AG09309 (cell line): Measurements from ENCODE around the gene SMG6.

ENCODE experiments used
- DNase-seq: peaks from one replicate; pipeline ENCODE4 v3.0.0-alpha.2; 2010; ENCODE audit warnings: low read depth
- H3K4me3 ChIP-seq: 2 replicates; pipeline ENCODE4 v1.5.1; 2011; ENCODE audit warnings: mild to moderate bottlenecking, low read depth, low read length, moderate library complexity; ENCODE audit not compliant: control insufficient read depth
- TF ChIP-seq, protein P1 (sequence below): IDR thresholded peaks from 2 replicates; pipeline ENCODE4 v1.5.1; 2011; ENCODE audit warnings: mild to moderate bottlenecking, low read depth, low read length, inconsistent platforms; ENCODE audit not compliant: insufficient read depth, control insufficient read depth; ENCODE audit errors: missing control alignments

SMG6 gene

DNA sequence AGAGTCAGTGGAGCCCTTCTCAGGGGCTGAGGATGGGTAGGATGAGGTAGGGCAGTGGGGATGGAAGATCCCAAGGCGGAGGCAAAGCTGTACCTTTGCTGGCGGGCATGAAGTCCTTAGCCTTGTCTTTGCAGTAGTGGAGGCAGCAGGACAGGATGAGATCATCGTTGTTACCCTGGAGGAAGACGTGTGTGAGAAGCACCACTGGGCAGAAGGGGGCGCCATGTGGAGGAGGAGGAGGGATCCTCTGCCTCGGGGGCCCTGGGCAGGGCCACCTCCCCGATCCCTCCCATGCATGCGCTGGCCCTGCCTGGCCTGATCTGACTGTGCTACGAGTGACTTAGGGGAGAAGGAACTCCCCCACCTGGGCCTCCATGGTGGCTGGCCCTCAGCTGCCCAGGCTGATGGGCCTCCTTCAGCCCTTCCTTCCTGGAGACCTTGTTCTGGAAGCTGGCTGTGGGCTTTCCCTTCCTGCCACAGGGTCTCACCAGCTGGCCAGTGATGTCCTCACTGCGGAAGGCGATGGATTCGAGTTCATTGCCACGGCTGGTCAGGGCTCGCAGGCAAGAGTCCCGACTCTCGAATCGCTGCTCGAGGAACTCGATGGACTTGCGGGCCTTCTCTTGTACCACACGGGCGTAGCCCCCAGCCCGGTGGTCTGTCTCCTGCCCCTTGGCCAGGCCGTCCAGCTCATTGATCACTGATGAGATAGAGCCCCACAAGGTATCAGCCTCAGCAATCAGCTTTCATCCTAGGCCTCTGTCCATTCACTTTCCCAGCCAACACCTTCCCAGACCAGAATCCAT lies 238.4 kb downstream of the SMG6 start:
- TF ChIP-seq, protein P1, sequence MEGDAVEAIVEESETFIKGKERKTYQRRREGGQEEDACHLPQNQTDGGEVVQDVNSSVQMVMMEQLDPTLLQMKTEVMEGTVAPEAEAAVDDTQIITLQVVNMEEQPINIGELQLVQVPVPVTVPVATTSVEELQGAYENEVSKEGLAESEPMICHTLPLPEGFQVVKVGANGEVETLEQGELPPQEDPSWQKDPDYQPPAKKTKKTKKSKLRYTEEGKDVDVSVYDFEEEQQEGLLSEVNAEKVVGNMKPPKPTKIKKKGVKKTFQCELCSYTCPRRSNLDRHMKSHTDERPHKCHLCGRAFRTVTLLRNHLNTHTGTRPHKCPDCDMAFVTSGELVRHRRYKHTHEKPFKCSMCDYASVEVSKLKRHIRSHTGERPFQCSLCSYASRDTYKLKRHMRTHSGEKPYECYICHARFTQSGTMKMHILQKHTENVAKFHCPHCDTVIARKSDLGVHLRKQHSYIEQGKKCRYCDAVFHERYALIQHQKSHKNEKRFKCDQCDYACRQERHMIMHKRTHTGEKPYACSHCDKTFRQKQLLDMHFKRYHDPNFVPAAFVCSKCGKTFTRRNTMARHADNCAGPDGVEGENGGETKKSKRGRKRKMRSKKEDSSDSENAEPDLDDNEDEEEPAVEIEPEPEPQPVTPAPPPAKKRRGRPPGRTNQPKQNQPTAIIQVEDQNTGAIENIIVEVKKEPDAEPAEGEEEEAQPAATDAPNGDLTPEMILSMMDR, result peak; percentile 65
- H3K4me3 ChIP-seq, result no peak overlapping the region
- DNase-seq, result no peak

DNA sequence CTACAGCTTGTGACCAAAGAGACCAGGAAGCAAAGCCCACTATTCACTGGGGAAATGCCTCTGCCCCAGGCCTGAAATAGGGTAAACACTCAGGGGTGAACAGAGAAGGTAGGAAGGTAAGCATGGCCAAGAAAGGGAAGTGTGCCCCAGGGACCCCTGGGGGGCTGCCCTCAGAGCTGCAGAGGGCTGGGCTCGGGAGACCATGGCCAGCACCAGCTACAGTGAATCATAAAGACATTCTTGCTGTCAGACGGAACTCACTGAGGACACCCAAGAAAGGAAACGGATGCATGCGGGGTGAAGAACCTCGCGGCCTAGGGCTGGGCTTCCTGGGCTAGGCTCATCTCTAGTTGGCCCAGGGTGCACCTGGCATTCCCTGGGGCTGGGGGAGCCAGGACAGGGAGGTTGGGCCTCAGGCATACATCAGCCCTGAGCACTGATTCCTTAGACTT lies 239.0 kb downstream of the SMG6 start:
- H3K4me3 ChIP-seq, result no peak overlapping the region
- TF ChIP-seq, protein P1, result no peak
- DNase-seq, result no peak

DNA sequence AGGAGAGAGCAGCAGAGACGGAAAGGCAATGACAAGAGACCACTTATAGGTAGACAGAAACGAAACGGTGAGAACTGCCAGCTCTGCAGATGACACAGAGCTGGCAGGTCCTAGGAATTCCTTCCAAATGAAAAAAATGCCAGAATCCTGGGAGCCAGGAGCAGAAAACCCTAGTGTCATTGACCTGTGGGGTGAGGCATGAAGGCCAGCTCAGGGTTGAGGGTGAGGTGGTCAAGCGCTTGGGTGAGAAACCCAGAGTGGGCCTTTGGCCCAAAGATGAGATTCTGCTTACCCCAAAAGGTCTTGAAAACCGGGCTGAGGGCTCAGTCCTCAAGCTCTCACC lies 239.5 kb downstream of the SMG6 start:
- no peak for DNase-seq
- H3K4me3 ChIP-seq, result no peak overlapping the region
- TF ChIP-seq, protein P1, result no peak

DNA sequence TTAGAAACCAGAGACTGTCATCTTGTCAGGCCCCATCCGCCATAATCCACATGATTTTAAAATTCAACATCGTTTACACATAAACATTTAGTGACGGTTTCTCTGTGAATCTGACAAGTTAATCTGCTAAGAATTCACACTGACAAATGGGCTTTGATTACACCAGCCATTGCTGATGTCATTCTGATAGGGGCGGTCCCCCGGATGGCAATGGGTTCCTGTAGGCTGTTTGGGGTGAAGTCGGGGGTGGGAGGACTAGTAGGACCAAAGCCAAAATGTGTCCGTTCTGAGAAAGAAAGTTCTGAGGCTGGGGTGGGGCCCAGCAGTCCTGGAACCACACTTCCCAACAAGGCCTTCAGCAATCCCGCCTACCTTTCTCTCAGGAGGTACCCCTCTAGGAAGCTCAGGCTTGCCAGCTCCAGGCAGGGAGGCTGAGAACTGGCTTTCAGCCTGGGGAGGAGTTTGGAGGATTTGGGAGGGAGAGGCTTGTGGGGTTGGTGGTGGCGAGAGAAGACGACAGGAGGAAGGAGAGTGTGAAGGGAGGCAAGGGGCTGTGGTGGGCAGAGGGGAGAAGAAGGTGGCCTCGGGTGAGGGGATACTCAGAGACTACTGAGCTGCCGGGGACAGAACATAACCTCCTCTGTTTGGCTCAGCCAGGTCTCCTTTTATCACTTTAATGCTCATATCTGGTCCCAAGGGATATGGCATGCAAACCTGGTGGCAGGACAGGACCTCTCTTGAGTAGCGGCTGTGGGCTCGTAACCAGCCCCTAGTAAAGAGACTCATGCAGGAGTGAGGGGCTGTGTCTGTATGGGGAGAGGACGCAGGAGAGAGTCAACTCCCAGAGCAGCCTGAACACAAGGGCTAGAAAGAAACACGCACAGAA lies 240.1 kb downstream of the SMG6 start:
- TF ChIP-seq, protein P1, result no peak
- H3K4me3 ChIP-seq, result no peak overlapping the region
- DNase-seq, result no peak

DNA sequence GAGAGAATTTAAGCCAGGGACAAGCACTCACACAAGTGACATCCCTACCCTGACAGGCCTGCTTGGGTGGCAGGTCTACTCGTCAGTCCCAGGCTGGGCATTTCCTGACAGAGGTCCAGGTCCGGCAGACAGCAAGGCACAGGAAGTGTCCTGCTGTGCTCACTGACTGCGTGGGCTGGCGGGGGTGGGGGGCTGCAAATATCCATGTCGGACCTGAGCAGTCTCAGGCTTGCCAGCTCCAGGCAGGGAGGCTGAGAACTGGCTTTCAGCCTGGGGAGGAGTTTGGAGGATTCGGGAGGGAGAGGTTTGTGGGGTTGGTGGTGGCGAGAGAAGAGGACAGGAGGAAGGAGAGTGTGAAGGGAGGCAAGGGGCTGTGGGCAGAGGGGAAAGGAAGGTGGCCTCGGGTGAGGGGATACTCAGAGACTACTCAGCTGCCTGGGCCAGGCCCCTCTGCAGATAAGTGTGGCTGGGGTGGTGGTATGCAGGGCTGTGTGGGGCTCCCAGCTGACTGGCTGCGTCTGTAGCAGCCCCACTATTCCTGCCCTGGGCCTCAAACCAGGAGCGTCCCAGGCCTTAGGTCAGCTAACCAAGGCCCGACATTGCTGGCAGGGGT lies 240.9 kb downstream of the SMG6 start:
- no peak for DNase-seq
- no peak overlapping the region for H3K4me3 ChIP-seq
- TF ChIP-seq, protein P1, result no peak

DNA sequence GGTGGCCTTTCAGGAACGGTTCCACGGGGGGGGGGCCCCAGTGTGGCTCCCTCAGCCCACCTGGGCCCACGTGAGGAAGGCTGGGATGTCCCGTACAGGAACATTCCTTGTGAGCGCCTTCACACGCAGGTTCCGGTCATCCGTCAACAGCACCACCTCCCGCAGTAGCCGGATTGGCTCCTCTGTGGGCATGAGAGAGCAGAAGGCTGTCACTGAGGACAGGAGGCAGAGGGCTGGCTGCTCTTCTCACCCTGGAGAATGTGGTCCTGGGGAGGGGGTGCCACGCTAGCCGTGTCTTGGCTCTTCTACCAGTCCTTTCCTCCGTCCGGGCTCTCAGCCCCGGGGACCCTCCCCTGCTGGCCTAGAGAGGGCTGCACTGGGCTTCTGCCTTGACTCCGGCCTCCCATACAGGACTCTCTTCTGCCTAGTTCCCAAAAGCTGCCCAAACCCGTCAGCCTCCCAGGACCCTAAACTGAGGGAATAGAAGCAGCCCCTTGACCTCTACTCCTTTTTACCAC lies 242.1 kb downstream of the SMG6 start:
- no peak overlapping the region for H3K4me3 ChIP-seq
- DNase-seq, result no peak
- TF ChIP-seq, protein P1, result no peak
